ENCODE results near the gene CNOT4. TPM values are rescaled to one million over a fixed set of nuclear protein-coding genes. Genes with fewer than 3 reads are reported as not detected.

The CNOT4 gene
- total and polyA plus RNA-seq, 2 donors (not counting 1 experiment from before 2014, with no cell fraction given) = 14.9 to 15.9 TPM

DNA sequence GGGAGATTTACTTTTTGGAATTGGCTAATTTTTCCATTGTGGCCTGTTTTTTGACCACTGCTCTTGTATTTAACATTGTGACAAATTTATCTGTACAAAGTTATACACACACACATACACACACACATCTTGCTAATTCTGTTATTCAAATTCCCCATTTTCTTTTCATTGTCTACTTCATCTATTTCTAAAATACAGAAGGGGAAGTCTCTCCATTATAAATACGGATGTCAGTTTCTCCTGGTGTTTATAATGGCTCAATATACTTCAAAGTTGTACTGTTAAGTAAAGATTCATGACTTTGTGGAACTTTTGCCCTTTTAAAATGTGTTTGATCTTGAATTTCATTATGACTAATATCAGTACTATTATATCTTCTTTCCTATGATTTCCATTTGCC is 81.0 kb downstream of the CNOT4 start:
- no peak overlapping the region for H3K4me2 ChIP-seq (ENCODE audit: extremely low read depth, insufficient read depth, low read length)
- H2AFZ ChIP-seq (ENCODE audit: low read length) = no peak overlapping the region
- H3K79me2 ChIP-seq (ENCODE audit: control insufficient read depth, insufficient read depth, low read length) = peaks cover 6% of the 10 kb centered on the region
- H3K4me1 ChIP-seq (ENCODE audit: control insufficient read depth, extremely low read depth, insufficient read depth, low read length) = no peaks in the 10 kb centered on the region
- no peak for TF ChIP-seq EZH2 (IDR thresholded peaks at IDR 0.05; ENCODE audit: low read length, missing control alignments)
- TF ChIP-seq, protein P1, sequence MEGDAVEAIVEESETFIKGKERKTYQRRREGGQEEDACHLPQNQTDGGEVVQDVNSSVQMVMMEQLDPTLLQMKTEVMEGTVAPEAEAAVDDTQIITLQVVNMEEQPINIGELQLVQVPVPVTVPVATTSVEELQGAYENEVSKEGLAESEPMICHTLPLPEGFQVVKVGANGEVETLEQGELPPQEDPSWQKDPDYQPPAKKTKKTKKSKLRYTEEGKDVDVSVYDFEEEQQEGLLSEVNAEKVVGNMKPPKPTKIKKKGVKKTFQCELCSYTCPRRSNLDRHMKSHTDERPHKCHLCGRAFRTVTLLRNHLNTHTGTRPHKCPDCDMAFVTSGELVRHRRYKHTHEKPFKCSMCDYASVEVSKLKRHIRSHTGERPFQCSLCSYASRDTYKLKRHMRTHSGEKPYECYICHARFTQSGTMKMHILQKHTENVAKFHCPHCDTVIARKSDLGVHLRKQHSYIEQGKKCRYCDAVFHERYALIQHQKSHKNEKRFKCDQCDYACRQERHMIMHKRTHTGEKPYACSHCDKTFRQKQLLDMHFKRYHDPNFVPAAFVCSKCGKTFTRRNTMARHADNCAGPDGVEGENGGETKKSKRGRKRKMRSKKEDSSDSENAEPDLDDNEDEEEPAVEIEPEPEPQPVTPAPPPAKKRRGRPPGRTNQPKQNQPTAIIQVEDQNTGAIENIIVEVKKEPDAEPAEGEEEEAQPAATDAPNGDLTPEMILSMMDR (conservative IDR thresholded peaks at IDR 0.05 in 1 of 2, IDR thresholded peaks at IDR 0.05 in 1 of 2; ENCODE audit: low read depth in 1 of 2, low read length in 2 of 2) = no peak
- H3K36me3 ChIP-seq (ENCODE audit: control insufficient read depth, insufficient read depth, low read length) = no peaks in the 10 kb centered on the region
- no peaks in the 10 kb centered on the region for H3K27me3 ChIP-seq (ENCODE audit: control insufficient read depth, insufficient read depth, low read length)
- no peak for DNase-seq (ENCODE audit: low read depth in 2 of 2)
- no peak overlapping the region for H3K4me3 ChIP-seq (replicated peaks in 1 of 4; ENCODE audit: control extremely low read depth in 1 of 4, insufficient read depth in 1 of 4, low read depth in 3 of 4, low read length in 4 of 4)
- H3K9ac ChIP-seq (ENCODE audit: insufficient read depth, low read length) = no peak overlapping the region
- H3K9me3 ChIP-seq (ENCODE audit: control insufficient read depth, insufficient read depth, low read depth, low read length) = no peaks in the 10 kb centered on the region
- H3K27ac ChIP-seq (ENCODE audit: insufficient read depth, low read length) = no peak overlapping the region
- no peaks in the 10 kb centered on the region for H4K20me1 ChIP-seq (ENCODE audit: control insufficient read depth, extremely low read depth, insufficient read depth, low read length)

DNA sequence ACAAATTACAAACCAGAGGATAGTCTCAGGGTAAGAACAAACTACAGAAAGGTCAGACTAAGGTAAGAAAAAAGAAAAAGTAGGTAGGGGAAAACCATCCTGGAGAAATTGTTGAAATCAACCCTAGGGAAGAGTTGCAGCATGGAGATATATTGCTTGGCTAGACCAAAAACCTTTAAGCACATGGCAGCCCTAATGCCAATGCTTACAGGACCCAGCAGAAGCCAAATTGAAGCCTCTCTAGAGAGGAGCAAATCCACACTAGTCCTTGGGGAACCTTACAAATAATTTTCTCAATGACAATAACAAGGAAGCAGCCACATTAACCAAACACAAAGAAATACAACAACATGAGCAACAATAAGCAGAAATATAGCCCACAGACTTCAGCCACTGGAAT is 81.9 kb downstream of the CNOT4 start:
- H3K9ac ChIP-seq (ENCODE audit: insufficient read depth, low read length) = no peak overlapping the region
- no peaks in the 10 kb centered on the region for H3K9me3 ChIP-seq (ENCODE audit: control insufficient read depth, insufficient read depth, low read depth, low read length)
- TF ChIP-seq EZH2 (IDR thresholded peaks at IDR 0.05; ENCODE audit: low read length, missing control alignments) = no peak
- TF ChIP-seq, protein P1 (conservative IDR thresholded peaks at IDR 0.05 in 1 of 2, IDR thresholded peaks at IDR 0.05 in 1 of 2; ENCODE audit: low read depth in 1 of 2, low read length in 2 of 2) = no peak
- no peaks in the 10 kb centered on the region for H3K4me1 ChIP-seq (ENCODE audit: control insufficient read depth, extremely low read depth, insufficient read depth, low read length)
- no peak overlapping the region for H3K4me2 ChIP-seq (ENCODE audit: extremely low read depth, insufficient read depth, low read length)
- no peak for DNase-seq (ENCODE audit: low read depth in 2 of 2)
- peaks cover 8% of the 10 kb centered on the region for H3K79me2 ChIP-seq (ENCODE audit: control insufficient read depth, insufficient read depth, low read length)
- H3K27me3 ChIP-seq (ENCODE audit: control insufficient read depth, insufficient read depth, low read length) = no peaks in the 10 kb centered on the region
- no peak overlapping the region for H3K4me3 ChIP-seq (replicated peaks in 1 of 4; ENCODE audit: control extremely low read depth in 1 of 4, insufficient read depth in 1 of 4, low read depth in 3 of 4, low read length in 4 of 4)
- no peaks in the 10 kb centered on the region for H4K20me1 ChIP-seq (ENCODE audit: control insufficient read depth, extremely low read depth, insufficient read depth, low read length)
- H2AFZ ChIP-seq (ENCODE audit: low read length) = no peak overlapping the region
- H3K27ac ChIP-seq (ENCODE audit: insufficient read depth, low read length) = no peak overlapping the region
- no peaks in the 10 kb centered on the region for H3K36me3 ChIP-seq (ENCODE audit: control insufficient read depth, insufficient read depth, low read length)

DNA sequence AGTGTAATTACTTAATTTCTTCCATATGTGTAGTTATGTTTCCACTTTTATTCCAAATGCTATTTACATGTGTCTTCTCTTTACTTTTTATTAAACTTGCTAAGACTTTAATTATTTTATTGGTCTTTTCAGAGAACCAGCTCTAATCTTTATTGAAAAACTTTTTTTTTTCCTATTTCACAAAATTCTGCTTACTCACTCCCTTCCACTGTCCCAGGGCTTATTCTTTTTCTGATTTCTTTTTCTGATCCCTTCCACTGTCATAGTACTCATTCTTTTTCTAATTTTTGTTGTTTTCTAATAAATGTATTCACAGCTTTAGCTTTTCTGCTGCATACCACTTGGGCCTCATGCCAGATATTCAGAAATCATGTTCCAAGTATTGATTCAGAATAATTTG is 82.7 kb downstream of the CNOT4 start:
- DNase-seq (ENCODE audit: low read depth in 2 of 2) = no peak
- H3K27ac ChIP-seq (ENCODE audit: insufficient read depth, low read length) = no peak overlapping the region
- no peak overlapping the region for H3K4me3 ChIP-seq (replicated peaks in 1 of 4; ENCODE audit: control extremely low read depth in 1 of 4, insufficient read depth in 1 of 4, low read depth in 3 of 4, low read length in 4 of 4)
- no peaks in the 10 kb centered on the region for H3K36me3 ChIP-seq (ENCODE audit: control insufficient read depth, insufficient read depth, low read length)
- H4K20me1 ChIP-seq (ENCODE audit: control insufficient read depth, extremely low read depth, insufficient read depth, low read length) = no peaks in the 10 kb centered on the region
- peaks cover 8% of the 10 kb centered on the region for H3K79me2 ChIP-seq (ENCODE audit: control insufficient read depth, insufficient read depth, low read length)
- no peak overlapping the region for H2AFZ ChIP-seq (ENCODE audit: low read length)
- no peak overlapping the region for H3K9ac ChIP-seq (ENCODE audit: insufficient read depth, low read length)
- no peak overlapping the region for H3K4me2 ChIP-seq (ENCODE audit: extremely low read depth, insufficient read depth, low read length)
- no peak for TF ChIP-seq EZH2 (IDR thresholded peaks at IDR 0.05; ENCODE audit: low read length, missing control alignments)
- TF ChIP-seq, protein P1 (conservative IDR thresholded peaks at IDR 0.05 in 1 of 2, IDR thresholded peaks at IDR 0.05 in 1 of 2; ENCODE audit: low read depth in 1 of 2, low read length in 2 of 2) = no peak
- no peaks in the 10 kb centered on the region for H3K27me3 ChIP-seq (ENCODE audit: control insufficient read depth, insufficient read depth, low read length)
- H3K9me3 ChIP-seq (ENCODE audit: control insufficient read depth, insufficient read depth, low read depth, low read length) = no peaks in the 10 kb centered on the region
- no peaks in the 10 kb centered on the region for H3K4me1 ChIP-seq (ENCODE audit: control insufficient read depth, extremely low read depth, insufficient read depth, low read length)

Data from fibroblast of lung (primary cell).